Sigmoid colon (tissue), 7 donors: Measurements from ENCODE around the gene FAM227B. TPM values are rescaled to one million over a fixed set of nuclear protein-coding genes. Genes with fewer than 3 reads are reported as not detected.

Experiments
- DNase-seq: peaks from one replicate; pipeline ENCODE4 v3.0.0-alpha.2; 2019
- H3K27ac ChIP-seq, 4 donors: fragments of 200-600 bp; sonication (generic); one replicate each; pipeline ENCODE4 v1.5.1; 2016 to 2019; ENCODE audit warnings: mild to moderate bottlenecking in 1 of 4
- H3K27me3 ChIP-seq, 3 donors: fragments of 200-600 bp; sonication (generic); one replicate each; pipeline ENCODE4 v1.5.1; 2019; ENCODE audit warnings: mild to moderate bottlenecking in 1 of 3
- H3K36me3 ChIP-seq, 4 donors: fragments of 200-600 bp; sonication (generic); one replicate each; pipeline ENCODE4 v1.5.1; 2016 to 2019
- H3K4me1 ChIP-seq, 4 donors: fragments of 200-600 bp; sonication (generic); one replicate each; pipeline ENCODE4 v1.5.1; 2017 to 2019
- H3K4me3 ChIP-seq, 4 donors: fragments of 200-600 bp; sonication (generic); one replicate each; pipeline ENCODE4 v1.5.1; 2017 to 2019; ENCODE audit warnings: mild to moderate bottlenecking in 2 of 4, moderate library complexity in 1 of 4
- H3K9me3 ChIP-seq, 4 donors: fragments of 200-600 bp in 3 of 4; sonication (generic) in 3 of 4; one replicate each; pipeline versions ENCODE4 v1.5.1 to v1.6.1; 2013 to 2019
- EP300 ChIP-seq, 4 donors: sonication (generic); formaldehyde crosslinking; IDR thresholded peaks; one replicate each; pipeline ENCODE4 v1.6.1; 2017; ENCODE audit warnings: antibody characterized with exemption in 4 of 4
- POLR2A ChIP-seq, 2 donors: fragments of 450-650 bp; IDR thresholded peaks; one replicate each; pipeline ENCODE4 v1.6.1; 2016; ENCODE audit warnings: antibody characterized with exemption in 2 of 2, mild to moderate bottlenecking in 2 of 2, moderate library complexity in 2 of 2
- POLR2AphosphoS5 ChIP-seq, 4 donors: sonication (generic); formaldehyde crosslinking; IDR thresholded peaks; one replicate each; pipeline ENCODE4 v1.6.1; 2017; ENCODE audit warnings: antibody characterized with exemption in 4 of 4
- WGBS, 2 donors: extraction: QIAGEN DNeasy Blood & Tissue Kit; methylation state at CpG; one replicate each; pipeline ENCODE4 v1.1.7; 2013; 5-methylcytosine and 5-hydroxymethylcytosine counted together
- intact Hi-C: fragments of 100-400 bp; cut with DNase I; formaldehyde crosslinking; loops from one replicate; pipeline ENCODE4 v1.15.1; 2023
- polyA plus RNA-seq, 3 donors: library from polyadenylated mRNA; stranded (reverse); fragments of 200-250 nt; gene quantifications; one replicate each; pipeline ENCODE4 v1.2.3, GENCODE V29; 2013
- total RNA-seq, 4 donors: library from RNA; depleted of rRNA; stranded (reverse); fragments of >200 nt; gene quantifications; one replicate each; pipeline ENCODE4 v1.1.0, GENCODE V29; 2016
- TF ChIP-seq, protein P1 (sequence below), 4 experiments: fragments of 450-650 bp in 3 of 4; fragments of 200-600 bp in 1 of 4; IDR thresholded peaks; one replicate each; pipeline ENCODE4 v1.5.1; 2016 to 2019; ENCODE audit warnings: antibody characterized with exemption in 4 of 4, mild to moderate bottlenecking in 3 of 4, moderate library complexity in 2 of 4
- donor health status: healthy with polysubstance abuse.
- donor health status: Bipolar disorder and iron deficiency.
- donor health status: healthy.

The FAM227B gene
- total and polyA plus RNA-seq, 7 donors: 1.8 to 21.1 (median 11.1) TPM

DNA sequence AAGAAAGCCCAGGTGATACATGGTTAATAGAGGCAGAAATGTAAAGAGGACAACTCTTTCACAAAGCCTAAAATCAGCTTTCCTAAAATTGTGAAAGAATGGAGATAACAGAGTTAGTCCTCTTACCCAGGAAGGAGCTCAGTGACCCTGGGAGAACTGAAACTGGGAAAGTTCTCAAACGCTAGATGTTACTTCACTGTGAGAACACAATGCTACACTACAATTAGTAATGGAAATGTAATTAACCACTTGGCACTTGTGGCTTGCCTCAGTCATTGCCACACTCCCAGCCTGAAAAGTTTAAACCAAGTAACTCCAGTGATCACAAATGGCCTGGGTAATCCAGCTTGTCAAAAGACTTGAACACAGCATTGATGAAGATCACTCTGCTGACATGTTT is 300.3 kb downstream of the FAM227B start:
- H3K9me3 ChIP-seq: no peaks in the 10 kb centered on the region
- TF ChIP-seq, protein P1, sequence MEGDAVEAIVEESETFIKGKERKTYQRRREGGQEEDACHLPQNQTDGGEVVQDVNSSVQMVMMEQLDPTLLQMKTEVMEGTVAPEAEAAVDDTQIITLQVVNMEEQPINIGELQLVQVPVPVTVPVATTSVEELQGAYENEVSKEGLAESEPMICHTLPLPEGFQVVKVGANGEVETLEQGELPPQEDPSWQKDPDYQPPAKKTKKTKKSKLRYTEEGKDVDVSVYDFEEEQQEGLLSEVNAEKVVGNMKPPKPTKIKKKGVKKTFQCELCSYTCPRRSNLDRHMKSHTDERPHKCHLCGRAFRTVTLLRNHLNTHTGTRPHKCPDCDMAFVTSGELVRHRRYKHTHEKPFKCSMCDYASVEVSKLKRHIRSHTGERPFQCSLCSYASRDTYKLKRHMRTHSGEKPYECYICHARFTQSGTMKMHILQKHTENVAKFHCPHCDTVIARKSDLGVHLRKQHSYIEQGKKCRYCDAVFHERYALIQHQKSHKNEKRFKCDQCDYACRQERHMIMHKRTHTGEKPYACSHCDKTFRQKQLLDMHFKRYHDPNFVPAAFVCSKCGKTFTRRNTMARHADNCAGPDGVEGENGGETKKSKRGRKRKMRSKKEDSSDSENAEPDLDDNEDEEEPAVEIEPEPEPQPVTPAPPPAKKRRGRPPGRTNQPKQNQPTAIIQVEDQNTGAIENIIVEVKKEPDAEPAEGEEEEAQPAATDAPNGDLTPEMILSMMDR (IDR thresholded peaks at IDR 0.05): no peak
- no peak for TF ChIP-seq POLR2AphosphoS5 (IDR thresholded peaks at IDR 0.05)
- TF ChIP-seq POLR2A (IDR thresholded peaks at IDR 0.05): no peak
- TF ChIP-seq EP300 (IDR thresholded peaks at IDR 0.05): no peak
- 72 to 80% methylated on average over 1 of the region's 1 CpG for WGBS, 2 donors
- H3K4me1 ChIP-seq: peaks cover 0 to 8% (median 6%) of the 10 kb centered on the region in 4 donors
- H3K36me3 ChIP-seq: peaks cover 0 to 22% (median 2%) of the 10 kb centered on the region in 4 donors
- no peaks in the 10 kb centered on the region for H3K27me3 ChIP-seq
- no peak for DNase-seq
- intact Hi-C loops: no loop called here
- H3K4me3 ChIP-seq: no peak overlapping the region
- no peak overlapping the region for H3K27ac ChIP-seq

DNA sequence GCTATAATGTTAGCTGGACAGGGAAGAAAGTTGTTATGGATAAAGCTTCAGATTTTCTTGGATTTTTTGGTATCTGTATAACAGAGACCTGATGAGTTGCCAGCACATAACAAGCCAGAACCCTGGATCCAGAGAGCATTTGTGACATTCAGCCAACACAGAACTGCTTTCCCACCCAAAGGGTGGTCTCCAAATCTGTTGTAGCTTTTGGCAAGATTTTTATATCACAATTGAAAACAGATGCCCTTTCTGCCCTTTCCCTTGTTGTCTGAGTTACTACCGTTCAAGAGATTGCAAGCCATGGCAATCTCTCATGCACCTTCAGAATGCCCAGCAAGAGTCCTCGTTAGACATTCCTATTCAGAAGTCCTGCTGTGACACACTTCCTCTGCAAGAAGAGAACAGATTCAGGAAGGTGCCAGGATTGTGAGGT is 305.2 kb downstream of the FAM227B start:
- intact Hi-C loops: no loop called here

DNA sequence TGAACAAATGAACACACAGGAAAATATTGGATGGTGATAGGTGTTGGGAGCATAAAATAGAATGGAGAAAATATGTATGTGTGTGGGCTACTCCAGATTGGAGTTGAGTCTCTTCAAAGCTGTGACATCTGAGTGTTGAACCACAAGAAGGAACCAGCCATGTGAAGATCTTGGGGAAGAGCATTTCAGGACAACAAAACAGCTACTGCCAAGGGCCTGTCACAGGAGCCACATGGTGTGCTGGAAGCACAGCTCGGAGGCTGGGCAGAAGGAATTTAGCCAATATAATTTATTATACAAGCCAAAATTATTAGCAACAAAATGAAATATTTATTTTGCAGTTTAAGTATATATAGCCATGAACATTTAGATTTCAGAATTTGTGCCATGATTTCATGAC is 305.9 kb downstream of the FAM227B start:
- Histone ChIP-seq H3K27ac (peak overlapping the region in 1 of 4 donors; percentile 9), H3K9me3 (no peaks in the 10 kb centered on the region), H3K36me3 (peaks cover 0 to 10% (median 2%) of the 10 kb centered on the region in 4 donors), H3K27me3 (no peaks in the 10 kb centered on the region), H3K4me3 (no peak overlapping the region), H3K4me1 (peaks cover 0 to 35% (median 28%) of the 10 kb centered on the region in 4 donors)
- no peak for DNase-seq
- TF ChIP-seq, protein P1 (IDR thresholded peaks at IDR 0.05): no peak
- peak in 2 of 4 donors; percentile 23 to 38 for TF ChIP-seq POLR2AphosphoS5 (IDR thresholded peaks at IDR 0.05)
- WGBS, 2 donors: 84 to 91% methylated on average over 1 of the region's 1 CpG
- intact Hi-C loops: no loop called here

More for the DNA sequence above, 305.2 kb downstream of the FAM227B start:
- peaks cover 0 to 17% (median 2%) of the 10 kb centered on the region in 4 donors for H3K36me3 ChIP-seq
- no peak overlapping the region for H3K4me3 ChIP-seq
- TF ChIP-seq POLR2AphosphoS5 (IDR thresholded peaks at IDR 0.05): no peak
- TF ChIP-seq EP300 (IDR thresholded peaks at IDR 0.05): no peak
- TF ChIP-seq POLR2A (IDR thresholded peaks at IDR 0.05): no peak
- TF ChIP-seq, protein P1 (IDR thresholded peaks at IDR 0.05): no peak
- H3K27me3 ChIP-seq: no peaks in the 10 kb centered on the region
- no peak overlapping the region for H3K27ac ChIP-seq
- DNase-seq: no peak
- peaks cover 0 to 31% (median 28%) of the 10 kb centered on the region in 4 donors for H3K4me1 ChIP-seq
- H3K9me3 ChIP-seq: no peaks in the 10 kb centered on the region
- WGBS, 2 donors: 80 to 86% methylated on average over 2 of the region's 2 CpGs

DNA sequence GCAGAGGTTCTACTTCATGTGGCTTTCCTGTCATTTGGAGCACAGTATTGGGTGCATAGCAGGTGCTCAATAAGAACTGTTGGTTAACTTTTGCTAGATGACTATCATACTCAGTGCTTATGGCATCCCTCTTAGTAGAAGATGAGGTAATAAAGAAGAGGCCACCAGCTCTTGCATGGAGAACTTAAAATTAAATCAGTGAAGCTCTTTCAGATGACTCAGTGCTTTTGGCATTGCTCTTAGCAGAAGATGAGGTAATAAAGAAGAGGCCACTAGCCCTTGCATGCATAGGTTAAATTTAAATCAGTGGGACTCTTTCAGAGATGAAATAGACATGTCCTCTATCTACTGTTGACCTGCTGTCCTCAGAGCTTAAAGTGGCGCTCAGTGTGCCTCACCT is 307.0 kb downstream of the FAM227B start:
- no peak overlapping the region for H3K4me3 ChIP-seq
- H3K27ac ChIP-seq: no peak overlapping the region
- DNase-seq: no peak
- 96% methylated on average over 1 of the region's 1 CpG for WGBS, 2 donors
- TF ChIP-seq, protein P1 (IDR thresholded peaks at IDR 0.05): no peak
- TF ChIP-seq POLR2A (IDR thresholded peaks at IDR 0.05) (no peak), POLR2AphosphoS5 (IDR thresholded peaks at IDR 0.05) (no peak), EP300 (IDR thresholded peaks at IDR 0.05) (no peak)
- peaks cover 0 to 36% (median 28%) of the 10 kb centered on the region in 4 donors for H3K4me1 ChIP-seq
- H3K36me3 ChIP-seq: no peaks in the 10 kb centered on the region
- intact Hi-C loops: no loop called here
- no peaks in the 10 kb centered on the region for H3K27me3 ChIP-seq
- no peaks in the 10 kb centered on the region for H3K9me3 ChIP-seq

DNA sequence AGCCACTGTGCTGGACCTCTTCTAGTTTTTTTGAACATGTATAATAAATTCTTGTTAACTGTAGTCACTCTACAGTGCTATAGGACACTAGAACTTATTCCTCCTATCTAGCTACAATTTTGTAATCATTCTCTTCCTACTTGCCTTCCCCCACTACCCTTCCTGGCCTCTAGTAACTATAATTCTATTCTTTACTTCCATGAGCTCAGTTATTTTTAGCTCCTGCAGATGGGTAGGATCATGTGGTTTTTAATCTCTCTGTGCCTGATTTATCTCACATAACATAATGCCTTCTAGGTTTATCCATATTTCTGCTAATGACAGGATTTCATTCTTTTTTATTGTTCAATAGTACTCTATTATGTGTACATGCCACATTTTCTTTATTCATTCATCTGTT is 310.7 kb downstream of the FAM227B start:
- intact Hi-C loops: no loop called here
- no peak overlapping the region for H3K4me3 ChIP-seq
- peaks cover 0 to 23% (median 19%) of the 10 kb centered on the region in 4 donors for H3K4me1 ChIP-seq
- DNase-seq: no peak
- no peaks in the 10 kb centered on the region for H3K27me3 ChIP-seq
- TF ChIP-seq POLR2A (IDR thresholded peaks at IDR 0.05): no peak
- TF ChIP-seq EP300 (IDR thresholded peaks at IDR 0.05): no peak
- TF ChIP-seq, protein P1 (IDR thresholded peaks at IDR 0.05): no peak
- peaks cover 0 to 1% (median 0%) of the 10 kb centered on the region in 4 donors for H3K36me3 ChIP-seq
- H3K27ac ChIP-seq: no peak overlapping the region
- H3K9me3 ChIP-seq: no peaks in the 10 kb centered on the region
